ENCODE data around the gene FSTL4.

DNA sequence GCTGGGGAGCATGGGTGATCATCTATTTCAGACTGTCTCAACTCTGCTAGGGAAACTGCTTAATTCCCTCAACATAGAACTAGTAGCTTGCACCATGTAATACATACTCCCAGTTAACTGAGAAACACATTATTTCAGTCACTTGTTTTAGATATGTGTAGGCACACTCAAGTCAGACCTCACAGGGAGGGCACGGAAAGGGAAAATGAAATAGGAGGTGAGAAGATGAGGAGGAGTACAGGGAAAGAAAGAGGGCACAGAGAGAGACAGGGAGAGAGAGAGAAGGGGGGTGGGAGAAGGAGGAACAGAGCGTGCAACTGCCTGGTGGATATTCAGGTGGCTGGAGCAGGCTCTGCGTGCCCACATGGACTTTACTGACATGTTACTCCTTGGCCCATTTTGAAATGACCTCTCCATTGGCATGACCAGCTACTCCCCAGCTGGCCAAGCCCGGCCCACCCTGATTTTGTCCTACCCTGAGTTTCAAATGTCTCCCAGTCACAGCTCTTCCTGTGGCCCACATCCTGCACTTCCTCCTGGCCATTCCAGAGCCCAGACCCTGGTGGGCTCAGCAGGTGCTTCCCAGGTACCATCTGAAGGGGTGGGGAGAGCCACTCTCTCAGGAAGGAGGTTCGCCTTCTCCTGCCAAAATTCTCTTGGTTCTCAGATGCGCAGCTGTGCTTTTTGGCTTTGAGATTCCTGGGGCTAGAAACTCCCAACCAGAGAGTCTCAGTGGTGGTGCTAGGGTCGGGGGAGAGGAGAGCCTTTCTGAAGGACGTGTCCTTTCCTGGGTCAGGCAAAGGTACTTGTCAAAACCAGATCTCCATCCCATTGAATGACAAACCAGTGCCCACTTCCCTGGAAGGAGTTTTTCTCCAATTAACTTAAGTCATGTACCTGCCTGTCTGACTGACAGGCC lies 229.4 kb downstream of the FSTL4 start:
- TF ChIP-seq EZH2phosphoT487 (IDR thresholded peaks at IDR 0.05; ENCODE audit: low read length) (no peak), EZH2 (optimal IDR thresholded peaks at IDR 0.05; ENCODE audit: low read depth, low read length) (no peak)
- TF ChIP-seq, protein P1, sequence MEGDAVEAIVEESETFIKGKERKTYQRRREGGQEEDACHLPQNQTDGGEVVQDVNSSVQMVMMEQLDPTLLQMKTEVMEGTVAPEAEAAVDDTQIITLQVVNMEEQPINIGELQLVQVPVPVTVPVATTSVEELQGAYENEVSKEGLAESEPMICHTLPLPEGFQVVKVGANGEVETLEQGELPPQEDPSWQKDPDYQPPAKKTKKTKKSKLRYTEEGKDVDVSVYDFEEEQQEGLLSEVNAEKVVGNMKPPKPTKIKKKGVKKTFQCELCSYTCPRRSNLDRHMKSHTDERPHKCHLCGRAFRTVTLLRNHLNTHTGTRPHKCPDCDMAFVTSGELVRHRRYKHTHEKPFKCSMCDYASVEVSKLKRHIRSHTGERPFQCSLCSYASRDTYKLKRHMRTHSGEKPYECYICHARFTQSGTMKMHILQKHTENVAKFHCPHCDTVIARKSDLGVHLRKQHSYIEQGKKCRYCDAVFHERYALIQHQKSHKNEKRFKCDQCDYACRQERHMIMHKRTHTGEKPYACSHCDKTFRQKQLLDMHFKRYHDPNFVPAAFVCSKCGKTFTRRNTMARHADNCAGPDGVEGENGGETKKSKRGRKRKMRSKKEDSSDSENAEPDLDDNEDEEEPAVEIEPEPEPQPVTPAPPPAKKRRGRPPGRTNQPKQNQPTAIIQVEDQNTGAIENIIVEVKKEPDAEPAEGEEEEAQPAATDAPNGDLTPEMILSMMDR (IDR thresholded peaks at IDR 0.05; ENCODE audit: low read length) = no peak
